Astrocyte (in vitro differentiated cells and primary cell): ENCODE measurements around the gene HLCS. TPM values are rescaled to one million over a fixed set of nuclear protein-coding genes. Genes with fewer than 3 reads are reported as not detected.
"Not testable (repeated sequence)": the region's sequence is repeated elsewhere in the genome, so short reads cannot be mapped to it uniquely, and the experiment has no call there.

Experiments used
- DNase-seq: peaks from one replicate; pipeline ENCODE4 v3.0.0-alpha.2; 2010; ENCODE audit warnings: low read depth
- FAIRE-seq: peaks from 2 replicates; lab custom pipeline; 2011; peaks lifted over from hg19 to GRCh38; lab: Jason Lieb, UNC
- H2AFZ ChIP-seq: 2 replicates; pipeline ENCODE4 v1.6.0; 2012; ENCODE audit warnings: low read depth, low read length, inconsistent platforms
- H3K27ac ChIP-seq: 2 replicates; pipeline ENCODE4 v1.5.1; 2011; ENCODE audit warnings: low read depth, low read length, inconsistent platforms
- H3K27me3 ChIP-seq: 2 replicates; pipeline ENCODE4 v1.6.0; 2011; ENCODE audit warnings: low read length, inconsistent platforms; ENCODE audit not compliant: insufficient read depth
- H3K36me3 ChIP-seq: 2 replicates; pipeline ENCODE4 v1.5.1; 2011; ENCODE audit warnings: low read length, inconsistent platforms; ENCODE audit not compliant: insufficient read depth
- H3K4me1 ChIP-seq: 2 replicates; pipeline ENCODE4 v1.5.1; 2011; ENCODE audit warnings: low read length, inconsistent platforms; ENCODE audit not compliant: insufficient read depth
- H3K4me2 ChIP-seq: 2 replicates; pipeline ENCODE4 v1.6.0; 2012; ENCODE audit warnings: low read length, inconsistent platforms
- H3K4me3 ChIP-seq: 2 replicates; pipeline ENCODE4 v1.5.1; 2011; ENCODE audit warnings: low read depth, mild to moderate bottlenecking, low read length, inconsistent platforms; ENCODE audit not compliant: insufficient read depth
- H3K79me2 ChIP-seq: 2 replicates; pipeline ENCODE4 v1.6.0; 2012; ENCODE audit warnings: mild to moderate bottlenecking, low read length, inconsistent platforms; ENCODE audit not compliant: insufficient read depth
- H3K9ac ChIP-seq: 2 replicates; pipeline ENCODE4 v1.6.0; 2012; ENCODE audit warnings: mild to moderate bottlenecking, low read length, inconsistent platforms
- H3K9me3 ChIP-seq: 2 replicates; pipeline ENCODE4 v1.5.1; 2012; ENCODE audit warnings: low read depth, mild to moderate bottlenecking, low read length, inconsistent platforms; ENCODE audit not compliant: insufficient read depth
- H4K20me1 ChIP-seq: 2 replicates; pipeline ENCODE4 v1.6.0; 2012; ENCODE audit warnings: low read length, inconsistent platforms; ENCODE audit not compliant: insufficient read depth
- H3K27ac Mint-ChIP-seq: one replicate; pipeline ENCODE4 v1.8.0; 2021; ENCODE audit warnings: mild to moderate bottlenecking, mixed read lengths; ENCODE audit not compliant: unreplicated experiment
- H3K27me3 Mint-ChIP-seq: one replicate; pipeline ENCODE4 v1.8.0; 2021; ENCODE audit warnings: low read depth, mixed read lengths; ENCODE audit not compliant: unreplicated experiment
- H3K36me3 Mint-ChIP-seq: one replicate; pipeline ENCODE4 v1.8.0; 2021; ENCODE audit warnings: low read depth, mixed read lengths; ENCODE audit not compliant: unreplicated experiment
- H3K4me1 Mint-ChIP-seq: one replicate; pipeline ENCODE4 v1.8.0; 2021; ENCODE audit warnings: low read depth, mixed read lengths; ENCODE audit not compliant: unreplicated experiment
- H3K4me3 Mint-ChIP-seq: one replicate; pipeline ENCODE4 v1.8.0; 2021; ENCODE audit warnings: mild to moderate bottlenecking, moderate library complexity, mixed read lengths; ENCODE audit not compliant: unreplicated experiment
- H3K9me3 Mint-ChIP-seq: one replicate; pipeline ENCODE4 v1.8.0; 2021; ENCODE audit warnings: mild to moderate bottlenecking, mixed read lengths; ENCODE audit not compliant: unreplicated experiment
- EZH2 ChIP-seq: IDR thresholded peaks from 2 replicates; pipeline ENCODE4 v1.6.1; 2012; ENCODE audit warnings: mild to moderate bottlenecking, low read length, inconsistent platforms; ENCODE audit not compliant: insufficient read depth
- total RNA-seq: library from RNA; stranded (reverse); gene quantifications from 2 replicates; pipeline ENCODE4 v1.2.1, GENCODE V29; 2021
- TF ChIP-seq, protein P1 (sequence below): IDR thresholded peaks from 2 replicates; pipeline ENCODE4 v1.5.1; 2011; ENCODE audit warnings: low read depth, mild to moderate bottlenecking, inconsistent platforms, low read length, moderate library complexity; ENCODE audit not compliant: insufficient read depth

The HLCS gene
- total RNA-seq, 1 donor from 2014 or later = 20.9 TPM

DNA sequence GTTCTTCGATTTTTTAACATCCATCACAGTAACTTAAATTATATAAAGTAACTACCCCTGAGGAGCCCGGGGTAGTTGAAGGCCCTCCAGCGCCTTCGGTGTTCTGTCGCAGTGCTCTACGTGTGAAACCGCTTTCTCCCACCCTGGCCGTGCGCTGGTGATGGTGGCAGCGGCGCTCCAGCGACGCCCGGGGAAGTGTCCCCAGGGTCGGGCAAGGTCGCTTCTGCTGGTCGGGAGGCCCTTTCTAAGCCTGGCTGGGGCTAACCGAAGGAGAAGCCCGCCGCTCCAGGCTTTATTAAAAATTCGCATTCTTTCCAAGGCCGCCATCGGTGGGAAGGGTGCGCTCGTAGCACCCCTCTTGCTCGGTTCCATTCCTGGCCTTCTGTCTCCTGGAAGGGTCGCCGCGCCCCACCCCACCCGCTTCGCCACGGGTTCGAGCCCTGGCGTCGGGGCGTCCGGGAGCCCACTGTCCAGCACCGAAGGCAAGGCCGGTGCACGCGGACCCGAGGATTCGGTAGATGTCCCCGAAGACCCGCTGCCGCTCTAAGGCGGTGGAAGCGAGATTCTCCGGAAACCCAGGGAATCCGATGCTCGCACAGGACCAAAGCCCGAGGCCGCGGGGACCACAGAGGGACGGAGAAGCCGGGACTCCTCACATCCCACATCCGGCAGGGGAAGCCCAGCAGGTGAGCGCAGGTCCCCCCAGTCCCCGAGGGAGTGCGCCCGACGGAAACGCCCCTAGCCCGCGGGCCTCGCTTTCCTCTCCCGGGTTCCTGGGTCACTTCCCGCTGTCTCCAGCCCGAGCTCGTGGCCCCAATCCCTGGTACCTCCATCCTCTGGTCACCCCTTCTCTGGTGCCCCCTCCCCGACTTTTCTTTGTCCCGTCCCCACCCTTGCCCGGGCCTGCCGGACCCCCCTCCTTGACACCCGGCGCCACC lies 39.3 kb upstream of the HLCS start:
- FAIRE-seq (no peak), DNase-seq (no peak)
- Mint-ChIP-seq H3K4me1 (no peaks in the 10 kb centered on the region), H3K9me3 (no peaks in the 10 kb centered on the region), H3K27ac (no peak overlapping the region), H3K27me3 (peaks cover 23% of the 10 kb centered on the region), H3K36me3 (no peaks in the 10 kb centered on the region), H3K4me3 (peak overlapping the region; percentile 54)
- Histone ChIP-seq H2AFZ (peak overlapping the region; percentile 69), H3K4me2 (peak overlapping the region; percentile 86), H4K20me1 (no peaks in the 10 kb centered on the region), H3K4me3 (peak overlapping the region; percentile 33), H3K4me1 (no peaks in the 10 kb centered on the region), H3K36me3 (no peaks in the 10 kb centered on the region), H3K9ac (no peak overlapping the region), H3K27me3 (peaks cover 15% of the 10 kb centered on the region), H3K79me2 (no peaks in the 10 kb centered on the region), H3K9me3 (no peaks in the 10 kb centered on the region), H3K27ac (no peak overlapping the region)
- TF ChIP-seq EZH2 = peak; percentile 68
- TF ChIP-seq, protein P1, sequence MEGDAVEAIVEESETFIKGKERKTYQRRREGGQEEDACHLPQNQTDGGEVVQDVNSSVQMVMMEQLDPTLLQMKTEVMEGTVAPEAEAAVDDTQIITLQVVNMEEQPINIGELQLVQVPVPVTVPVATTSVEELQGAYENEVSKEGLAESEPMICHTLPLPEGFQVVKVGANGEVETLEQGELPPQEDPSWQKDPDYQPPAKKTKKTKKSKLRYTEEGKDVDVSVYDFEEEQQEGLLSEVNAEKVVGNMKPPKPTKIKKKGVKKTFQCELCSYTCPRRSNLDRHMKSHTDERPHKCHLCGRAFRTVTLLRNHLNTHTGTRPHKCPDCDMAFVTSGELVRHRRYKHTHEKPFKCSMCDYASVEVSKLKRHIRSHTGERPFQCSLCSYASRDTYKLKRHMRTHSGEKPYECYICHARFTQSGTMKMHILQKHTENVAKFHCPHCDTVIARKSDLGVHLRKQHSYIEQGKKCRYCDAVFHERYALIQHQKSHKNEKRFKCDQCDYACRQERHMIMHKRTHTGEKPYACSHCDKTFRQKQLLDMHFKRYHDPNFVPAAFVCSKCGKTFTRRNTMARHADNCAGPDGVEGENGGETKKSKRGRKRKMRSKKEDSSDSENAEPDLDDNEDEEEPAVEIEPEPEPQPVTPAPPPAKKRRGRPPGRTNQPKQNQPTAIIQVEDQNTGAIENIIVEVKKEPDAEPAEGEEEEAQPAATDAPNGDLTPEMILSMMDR = no peak

DNA sequence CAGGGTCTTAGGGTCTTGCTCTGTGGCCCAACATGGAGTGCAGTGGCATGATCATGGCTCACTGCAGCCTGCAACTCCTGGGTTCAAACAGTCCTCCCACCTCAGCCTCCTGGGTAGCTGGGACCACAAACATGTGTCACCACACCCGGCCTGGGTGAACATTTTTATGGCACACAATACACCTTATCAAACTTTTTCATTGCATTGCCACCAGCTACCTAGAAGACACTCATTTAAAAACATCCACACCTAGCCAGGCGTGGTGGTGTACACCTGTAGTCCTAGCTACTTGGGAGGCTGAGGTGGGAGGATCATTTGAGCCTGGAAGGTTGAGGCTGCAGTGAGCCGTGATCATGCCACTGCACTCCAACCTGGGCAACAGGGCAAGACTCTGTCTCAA lies 37.4 kb upstream of the HLCS start:
- not testable (repeated sequence) for H3K9me3 Mint-ChIP-seq, H3K36me3 ChIP-seq, H3K27ac ChIP-seq, H3K4me1 Mint-ChIP-seq, H3K9me3 ChIP-seq, H3K79me2 ChIP-seq, H3K4me1 ChIP-seq, H3K4me3 Mint-ChIP-seq, H4K20me1 ChIP-seq, H3K27ac Mint-ChIP-seq, DNase-seq, H3K4me2 ChIP-seq, H3K4me3 ChIP-seq, H3K9ac ChIP-seq, H2AFZ ChIP-seq, FAIRE-seq, H3K36me3 Mint-ChIP-seq
- H3K27me3 Mint-ChIP-seq = peaks cover 17% of the 10 kb centered on the region
- H3K27me3 ChIP-seq = peaks cover 12% of the 10 kb centered on the region

DNA sequence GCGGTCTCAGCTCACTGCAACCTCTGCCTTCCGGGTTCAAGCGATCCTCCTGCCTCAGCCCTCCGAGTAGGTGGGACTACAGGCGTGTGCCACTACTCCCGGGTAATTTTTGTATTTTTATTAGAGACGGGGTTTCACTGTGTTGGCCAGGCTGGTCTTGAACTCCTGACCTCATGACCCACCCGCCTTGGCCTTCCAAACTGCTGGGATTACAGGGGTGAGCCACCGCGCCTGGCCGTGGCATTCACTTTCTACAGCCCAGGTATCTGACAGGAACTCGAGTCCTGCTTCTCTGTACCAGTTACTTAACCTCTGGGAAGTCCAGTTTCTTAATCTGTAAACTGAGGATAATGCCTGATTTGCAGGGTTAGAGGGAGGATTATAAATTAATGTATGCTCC lies 36.4 kb upstream of the HLCS start:
- H3K4me3 ChIP-seq, DNase-seq, H3K27ac ChIP-seq, H3K27ac Mint-ChIP-seq, H3K4me1 Mint-ChIP-seq, H3K4me1 ChIP-seq, H3K9me3 ChIP-seq, H3K9ac ChIP-seq, H3K9me3 Mint-ChIP-seq, H3K4me3 Mint-ChIP-seq, FAIRE-seq, H4K20me1 ChIP-seq, H3K79me2 ChIP-seq, H3K36me3 ChIP-seq, H2AFZ ChIP-seq, H3K4me2 ChIP-seq, H3K36me3 Mint-ChIP-seq: not testable (repeated sequence)
- peaks cover 20% of the 10 kb centered on the region for H3K27me3 Mint-ChIP-seq
- H3K27me3 ChIP-seq = peaks cover 12% of the 10 kb centered on the region
